Measurements from ENCODE around the gene TIPRL. TPM values are rescaled to one million over a fixed set of nuclear protein-coding genes. Genes with fewer than 3 reads are reported as not detected.

Gene TIPRL
- total and polyA plus RNA-seq, 2 of the 8 experiments (the other 6 are each of a cell fraction or from before 2014, with no cell fraction given) = 8.1 to 27.4 TPM

GRCh38 chr1:168135921-168136708 is 42.6 kb upstream of the TIPRL start (continued):
- no peak for TF ChIP-seq TEAD4 (IDR thresholded peaks at IDR 0.05; ENCODE audit: low read depth, low read length)
- no peak for TF ChIP-seq GTF2F1 (IDR thresholded peaks at IDR 0.05; ENCODE audit: borderline replicate concordance, low read depth, low read length)
- TF ChIP-seq HDAC2 (IDR thresholded peaks at IDR 0.05; ENCODE audit: borderline replicate concordance in 1 of 2, low read depth in 2 of 2, low read length in 2 of 2) = peak in 1 of 2 experiments; percentile 25; a peak in 1 of 4 replicates
- no peak for TF ChIP-seq SIRT6 (IDR thresholded peaks at IDR 0.05; ENCODE audit: low read length)
- 0 out of 2 replicates have a peak, but pooled peaks have one; percentile 32 for TF ChIP-seq TAF1 (IDR thresholded peaks at IDR 0.05; ENCODE audit: low read depth, low read length)
- TF ChIP-seq ZNF274 (IDR thresholded peaks at IDR 0.05; ENCODE audit: borderline replicate concordance, extremely low read depth, low read length) = no peak
- peak; percentile 96 for TF ChIP-seq KDM4A (IDR thresholded peaks at IDR 0.05; ENCODE audit: low read depth, low read length, severe bottlenecking)
